T-cell (primary cell): Measurements from ENCODE around the gene SUPT16H. TPM values are rescaled to one million over a fixed set of nuclear protein-coding genes. Genes with fewer than 3 reads are reported as not detected.

Source experiments
- ATAC-seq, 4 experiments: fragments of 200-7000 bp in 3 of 4; fragments of 150-1000 bp in 1 of 4; cut with Tn5 transposase; replicated peaks in 1 of 4; 1 replicate in 3 of 4; 2 replicates in 1 of 4; pipeline ENCODE4 v1.10.0; 2021; ENCODE audit warnings: moderate library complexity in 3 of 4, mild to moderate bottlenecking in 2 of 4, moderate number of reproducible peaks in 1 of 4
- CTCF ChIA-PET, 2 donors: fragments of 300-600 bp; sonication (Branson Sonifier 250); formaldehyde crosslinking; loops; one replicate each; lab custom pipeline; 2022; ENCODE audit warnings: antibody characterized with exemption in 2 of 2; lab: Charles Lee
- POLR2A ChIA-PET, 2 donors: fragments of 300-600 bp; sonication (Branson Sonifier 250); formaldehyde crosslinking; loops; one replicate each; lab custom pipeline; 2022; ENCODE audit warnings: antibody characterized with exemption in 2 of 2; lab: Charles Lee
- DNase-seq, 35 experiments: peaks; one replicate each; pipeline versions ENCODE4 v3.0.0 to v3.0.0-alpha.2; 2013 to 2023
- H3K27ac ChIP-seq: one replicate; pipeline ENCODE4 v1.5.1; 2013; ENCODE audit warnings: low read length
- H3K27me3 ChIP-seq, 2 experiments: replicated peaks in 1 of 2; 1 replicate in 1 of 2; 2 replicates in 1 of 2; pipeline versions ENCODE4 v1.6.1 to v1.7.0; 2013; ENCODE audit warnings: low read length in 1 of 2, mixed read lengths in 1 of 2; ENCODE audit not compliant: control insufficient read depth in 2 of 2, insufficient read depth in 2 of 2; ENCODE audit errors: extremely low read depth in 1 of 2
- H3K36me3 ChIP-seq, 2 donors: 1 replicate in 1 of 2; 2 replicates in 1 of 2; pipeline versions ENCODE4 v1.6.1 to v1.7.0; 2013; ENCODE audit warnings: low read length in 1 of 2; ENCODE audit not compliant: control insufficient read depth in 2 of 2, insufficient read depth in 1 of 2; ENCODE audit errors: extremely low read depth in 1 of 2
- H3K4me1 ChIP-seq, 2 experiments: 1 replicate in 1 of 2; 2 replicates in 1 of 2; pipeline versions ENCODE4 v1.6.1 to v1.7.0; 2013; ENCODE audit warnings: low read length in 2 of 2, mixed read lengths in 1 of 2; ENCODE audit not compliant: insufficient read depth in 2 of 2, control insufficient read depth in 1 of 2; ENCODE audit errors: extremely low read depth in 1 of 2
- H3K4me3 ChIP-seq, 2 donors: 1 replicate in 1 of 2; 2 replicates in 1 of 2; pipeline versions ENCODE4 v1.5.1 to v1.7.0; 2013; ENCODE audit warnings: mild to moderate bottlenecking in 2 of 2, low read length in 1 of 2, moderate library complexity in 1 of 2; ENCODE audit not compliant: control insufficient read depth in 1 of 2; ENCODE audit errors: extremely low read depth in 1 of 2
- H3K9me3 ChIP-seq: 2 replicates; pipeline ENCODE4 v1.7.0; 2013
- H3K27ac Mint-ChIP-seq, 2 donors: one replicate each; pipeline ENCODE4 v1.8.0; 2020 to 2021; ENCODE audit warnings: mild to moderate bottlenecking in 2 of 2, mixed read lengths in 2 of 2
- H3K27me3 Mint-ChIP-seq, 2 donors: one replicate each; pipeline ENCODE4 v1.8.0; 2021 to 2022; ENCODE audit warnings: mixed read lengths in 2 of 2
- H3K36me3 Mint-ChIP-seq: one replicate; pipeline ENCODE4 v1.8.0; 2021; ENCODE audit warnings: mixed read lengths
- H3K4me1 Mint-ChIP-seq, 3 donors: one replicate each; pipeline ENCODE4 v1.8.0; 2020 to 2022; ENCODE audit warnings: mixed read lengths in 3 of 3, mild to moderate bottlenecking in 1 of 3
- H3K4me3 Mint-ChIP-seq, 3 donors: one replicate each; pipeline ENCODE4 v1.8.0; 2020 to 2022; ENCODE audit warnings: mild to moderate bottlenecking in 3 of 3, mixed read lengths in 3 of 3, moderate library complexity in 3 of 3
- H3K9me3 Mint-ChIP-seq, 3 donors: one replicate each; pipeline ENCODE4 v1.8.0; 2020 to 2022; ENCODE audit warnings: mixed read lengths in 3 of 3
- WGBS: methylation state at CpG from one replicate; pipeline ENCODE4 v1.1.5; 2013; ENCODE audit warnings: missing lambda C conversion rate; ENCODE audit not compliant: insufficient coverage; 5-methylcytosine and 5-hydroxymethylcytosine counted together
- total RNA-seq, 35 experiments: library from RNA in 6 of 35; stranded (reverse) in 6 of 35; fragments of 120-200 nt in 1 of 35; gene quantifications; one replicate each; pipeline versions ENCODE4 v1.2.1 to v1.2.4 and lab custom pipeline; 2013 to 2026

The SUPT16H gene
- total RNA-seq, 5 donors from 2014 or later (not counting 1 experiment from before 2014, with no cell fraction given), result 51.4 to 76.4 (median 71.6) TPM

DNA sequence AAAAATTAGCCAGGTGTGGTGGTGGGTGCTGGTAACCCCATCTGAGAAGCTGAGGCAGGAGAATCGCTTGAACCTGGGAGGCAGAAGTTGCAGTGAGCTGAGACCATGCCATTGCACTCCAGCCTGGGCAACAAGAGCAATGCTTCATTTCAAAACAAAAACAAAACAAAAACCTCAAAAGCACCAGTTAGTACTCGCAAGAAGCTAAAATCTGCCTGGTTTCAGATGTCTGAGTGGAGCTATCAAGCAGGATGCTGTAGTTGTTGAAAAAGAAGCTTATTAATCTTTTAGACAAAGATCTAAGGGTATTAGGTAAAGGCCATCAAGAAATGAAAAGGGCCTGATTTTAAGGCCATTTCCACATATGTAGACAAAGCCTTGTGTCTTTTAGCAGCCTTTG lies 50.9 kb downstream of the SUPT16H start:
- H3K4me1 Mint-ChIP-seq, result no peaks in the 10 kb centered on the region
- no peak overlapping the region for H3K27ac ChIP-seq
- H3K27me3 Mint-ChIP-seq, result peaks cover 0 to 4% of the 10 kb centered on the region in 2 donors
- DNase-seq (no peak), ATAC-seq (no peak)
- no peaks in the 10 kb centered on the region for H3K4me1 ChIP-seq
- no peaks in the 10 kb centered on the region for H3K9me3 ChIP-seq
- POLR2A ChIA-PET, result no interaction called here
- H3K36me3 Mint-ChIP-seq, result no peaks in the 10 kb centered on the region
- H3K4me3 ChIP-seq, result no peak overlapping the region
- no peaks in the 10 kb centered on the region for H3K27me3 ChIP-seq
- H3K36me3 ChIP-seq, result no peaks in the 10 kb centered on the region
- WGBS, result no CpG with 5 or more reads among the region's 2 CpGs
- CTCF ChIA-PET, result no interaction called here
- no peak overlapping the region for H3K4me3 Mint-ChIP-seq
- no peak overlapping the region for H3K27ac Mint-ChIP-seq
- no peaks in the 10 kb centered on the region for H3K9me3 Mint-ChIP-seq

GRCh38 chr14:21326972-21327371 lies 56.8 kb downstream of the SUPT16H start:
- no peaks in the 10 kb centered on the region for H3K9me3 Mint-ChIP-seq
- H3K36me3 Mint-ChIP-seq, result no peaks in the 10 kb centered on the region
- H3K27me3 ChIP-seq, result no peaks in the 10 kb centered on the region
- no peak overlapping the region for H3K4me3 ChIP-seq
- no peak overlapping the region for H3K4me3 Mint-ChIP-seq
- H3K27ac ChIP-seq, result no peak overlapping the region
- 83% methylated on average over 1 of the region's 1 CpG for WGBS
- no peak for DNase-seq
- peaks cover 4 to 5% of the 10 kb centered on the region in 2 donors for H3K27me3 Mint-ChIP-seq
- no peak for ATAC-seq
- ChIA-PET CTCF (no interaction called here), POLR2A (no interaction called here)
- no peak overlapping the region for H3K27ac Mint-ChIP-seq
- no peaks in the 10 kb centered on the region for H3K4me1 ChIP-seq
- no peaks in the 10 kb centered on the region for H3K36me3 ChIP-seq
- H3K9me3 ChIP-seq, result no peaks in the 10 kb centered on the region
- H3K4me1 Mint-ChIP-seq, result no peaks in the 10 kb centered on the region

GRCh38 chr14:21322716-21323115 lies 61.1 kb downstream of the SUPT16H start:
- H3K4me1 Mint-ChIP-seq, result peaks cover 8 to 13% (median 8%) of the 10 kb centered on the region in 3 donors
- Histone ChIP-seq H3K27me3 (no peaks in the 10 kb centered on the region), H3K9me3 (no peaks in the 10 kb centered on the region), H3K4me3 (no peak overlapping the region), H3K36me3 (no peaks in the 10 kb centered on the region), H3K27ac (no peak overlapping the region), H3K4me1 (no peaks in the 10 kb centered on the region)
- no peaks in the 10 kb centered on the region for H3K36me3 Mint-ChIP-seq
- ATAC-seq, result no peak
- no peak overlapping the region for H3K27ac Mint-ChIP-seq
- no peak for DNase-seq
- WGBS, result no CpG with 5 or more reads among the region's 2 CpGs
- H3K4me3 Mint-ChIP-seq, result no peak overlapping the region
- H3K27me3 Mint-ChIP-seq, result peaks cover 4 to 5% of the 10 kb centered on the region in 2 donors
- no peaks in the 10 kb centered on the region for H3K9me3 Mint-ChIP-seq
- POLR2A ChIA-PET, result no interaction called here
- CTCF ChIA-PET, result no interaction called here

DNA sequence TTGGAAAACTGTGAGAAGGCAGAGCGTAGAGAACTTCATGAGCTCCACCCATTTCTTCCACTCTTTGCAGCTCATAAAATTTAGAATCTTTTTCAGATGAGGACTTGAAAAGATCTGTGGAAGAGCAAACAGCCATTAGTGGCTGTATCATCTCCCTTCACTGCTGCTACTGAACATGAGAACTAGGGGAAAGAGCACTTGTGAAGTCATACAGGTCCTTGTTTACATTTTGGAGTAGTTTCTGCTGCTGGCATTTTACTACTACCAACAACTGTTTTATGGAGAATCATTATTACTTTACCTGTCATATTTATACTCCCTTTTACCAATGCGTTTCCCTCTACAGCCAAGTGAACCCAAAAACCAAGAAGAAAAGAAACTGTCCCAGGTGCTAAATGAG lies 62.9 kb downstream of the SUPT16H start:
- Mint-ChIP-seq H3K4me1 (peaks cover 8 to 13% (median 8%) of the 10 kb centered on the region in 3 donors), H3K36me3 (no peaks in the 10 kb centered on the region), H3K27me3 (peaks cover 4 to 5% of the 10 kb centered on the region in 2 donors), H3K9me3 (no peaks in the 10 kb centered on the region), H3K4me3 (no peak overlapping the region), H3K27ac (no peak overlapping the region)
- Histone ChIP-seq H3K4me3 (no peak overlapping the region), H3K4me1 (no peaks in the 10 kb centered on the region), H3K36me3 (no peaks in the 10 kb centered on the region), H3K9me3 (no peaks in the 10 kb centered on the region), H3K27me3 (no peaks in the 10 kb centered on the region), H3K27ac (no peak overlapping the region)
- ATAC-seq (no peak), DNase-seq (no peak)
- ChIA-PET POLR2A (no interaction called here), CTCF (interaction anchor here in 1 of 2 donors (0.6 kb wide), 1 partner anchor 75 kb away, joined by 3 read pairs; no protein-coding TSS in a partner anchor)
- WGBS, result 83% methylated on average over 1 of the region's 2 CpGs

GRCh38 chr14:21317398-21317797 lies 66.4 kb downstream of the SUPT16H start:
- Mint-ChIP-seq H3K36me3 (no peaks in the 10 kb centered on the region), H3K4me3 (no peak overlapping the region), H3K9me3 (no peaks in the 10 kb centered on the region), H3K4me1 (peaks cover 8 to 13% (median 8%) of the 10 kb centered on the region in 3 donors), H3K27me3 (peaks cover 0 to under 1% of the 10 kb centered on the region in 2 donors), H3K27ac (no peak overlapping the region)
- ATAC-seq (no peak), DNase-seq (no peak)
- Histone ChIP-seq H3K9me3 (no peaks in the 10 kb centered on the region), H3K4me1 (no peaks in the 10 kb centered on the region), H3K27ac (no peak overlapping the region), H3K36me3 (no peaks in the 10 kb centered on the region), H3K27me3 (peaks cover 0 to 19% of the 10 kb centered on the region in 2 experiments), H3K4me3 (no peak overlapping the region)
- ChIA-PET CTCF (interaction anchor here in 1 of 2 donors (0.6 kb wide), 1 partner anchor 12 kb away, joined by 4 read pairs; no protein-coding TSS in a partner anchor), POLR2A (no interaction called here)
- 80% methylated on average over 3 of the region's 3 CpGs for WGBS

- CTCF ChIA-PET, result interaction anchor here in 1 of 2 donors (0.6 kb wide), 1 partner anchor 57 kb away, joined by 4 read pairs; no protein-coding TSS in a partner anchor
- no peaks in the 10 kb centered on the region for H3K9me3 ChIP-seq
- POLR2A ChIA-PET, result interaction anchor here in 1 of 2 donors (0.7 kb wide), 1 partner anchor 92 kb away, joined by 4 read pairs; no protein-coding TSS in a partner anchor
Measured at GRCh38 chr14:21313512-21313911, 70.3 kb downstream of the SUPT16H start.

More at GRCh38 chr14:21313512-21313911, 70.3 kb downstream of the SUPT16H start:
- WGBS, result 93% methylated on average over 9 of the region's 12 CpGs
- no peak overlapping the region for H3K27ac ChIP-seq
- Mint-ChIP-seq H3K27me3 (peaks cover 0 to 3% of the 10 kb centered on the region in 2 donors), H3K4me1 (peaks cover 10% of the 10 kb centered on the region in 3 donors), H3K4me3 (no peak overlapping the region), H3K36me3 (no peaks in the 10 kb centered on the region), H3K27ac (no peak overlapping the region), H3K9me3 (no peaks in the 10 kb centered on the region)
- peaks cover 0 to 19% of the 10 kb centered on the region in 2 experiments for H3K27me3 ChIP-seq
- H3K4me3 ChIP-seq, result no peak overlapping the region
- H3K36me3 ChIP-seq, result no peaks in the 10 kb centered on the region
- DNase-seq (no peak), ATAC-seq (no peak)
- H3K4me1 ChIP-seq, result peaks cover 5 to 10% of the 10 kb centered on the region in 2 experiments
